ENCODE measurements around the gene MYL6B.

Gene MYL6B

DNA sequence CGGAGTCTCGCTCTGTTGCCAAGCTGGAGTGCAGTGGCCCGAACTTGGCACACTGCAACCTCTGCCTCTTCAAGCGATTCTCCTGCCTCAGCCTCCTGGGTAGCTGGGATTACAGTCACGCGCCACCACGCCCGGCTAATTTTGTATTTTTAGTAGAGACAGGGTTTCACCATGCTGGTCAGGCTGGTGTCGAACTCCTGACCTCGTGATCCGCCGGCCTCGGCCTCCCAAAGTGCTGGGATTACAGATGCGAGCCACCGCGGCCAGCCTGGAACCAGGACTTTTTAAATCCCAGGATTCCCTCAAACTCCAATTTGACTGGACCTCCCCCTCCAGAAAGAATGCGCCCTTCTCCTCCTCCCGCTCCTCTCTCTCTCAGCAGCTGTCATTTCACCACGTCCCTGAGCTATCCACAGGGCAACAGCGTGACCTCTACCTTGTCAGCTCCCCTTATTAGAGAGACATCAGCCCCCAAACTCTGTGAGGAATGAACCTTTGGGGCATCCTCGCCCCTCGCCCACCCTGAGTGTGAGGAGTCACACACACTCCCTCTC, 22.4 kb upstream of the MYL6B start:
- peak overlapping the region; percentile 88 for H3K27ac ChIP-seq
- TF ChIP-seq, protein P1, sequence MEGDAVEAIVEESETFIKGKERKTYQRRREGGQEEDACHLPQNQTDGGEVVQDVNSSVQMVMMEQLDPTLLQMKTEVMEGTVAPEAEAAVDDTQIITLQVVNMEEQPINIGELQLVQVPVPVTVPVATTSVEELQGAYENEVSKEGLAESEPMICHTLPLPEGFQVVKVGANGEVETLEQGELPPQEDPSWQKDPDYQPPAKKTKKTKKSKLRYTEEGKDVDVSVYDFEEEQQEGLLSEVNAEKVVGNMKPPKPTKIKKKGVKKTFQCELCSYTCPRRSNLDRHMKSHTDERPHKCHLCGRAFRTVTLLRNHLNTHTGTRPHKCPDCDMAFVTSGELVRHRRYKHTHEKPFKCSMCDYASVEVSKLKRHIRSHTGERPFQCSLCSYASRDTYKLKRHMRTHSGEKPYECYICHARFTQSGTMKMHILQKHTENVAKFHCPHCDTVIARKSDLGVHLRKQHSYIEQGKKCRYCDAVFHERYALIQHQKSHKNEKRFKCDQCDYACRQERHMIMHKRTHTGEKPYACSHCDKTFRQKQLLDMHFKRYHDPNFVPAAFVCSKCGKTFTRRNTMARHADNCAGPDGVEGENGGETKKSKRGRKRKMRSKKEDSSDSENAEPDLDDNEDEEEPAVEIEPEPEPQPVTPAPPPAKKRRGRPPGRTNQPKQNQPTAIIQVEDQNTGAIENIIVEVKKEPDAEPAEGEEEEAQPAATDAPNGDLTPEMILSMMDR (IDR thresholded peaks at IDR 0.05) = no peak
- TF ChIP-seq ZFX (IDR thresholded peaks at IDR 0.05; ENCODE audit: borderline replicate concordance) = no peak

DNA sequence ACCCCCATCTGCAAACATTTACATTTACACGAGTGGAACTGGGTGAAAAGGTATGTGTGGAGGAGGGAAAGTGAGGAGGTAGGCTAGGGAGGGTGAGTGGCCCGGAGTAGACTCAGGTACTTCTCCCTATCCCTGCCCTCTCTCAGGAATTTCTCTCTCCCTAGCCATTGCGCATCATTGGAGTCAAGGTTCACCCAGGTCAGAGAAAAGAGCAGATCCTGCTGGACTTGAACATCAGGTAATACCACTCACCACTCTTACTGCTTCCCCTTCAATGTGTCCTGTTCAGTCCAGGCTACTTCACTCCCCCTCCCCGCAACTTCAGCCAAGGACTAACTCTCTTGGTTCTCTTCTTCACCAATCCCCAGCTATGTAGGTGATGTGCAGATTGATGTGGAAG, 21.5 kb upstream of the MYL6B start:
- TF ChIP-seq, protein P1 (IDR thresholded peaks at IDR 0.05) = no peak
- TF ChIP-seq ZFX (IDR thresholded peaks at IDR 0.05; ENCODE audit: borderline replicate concordance) = no peak
- peak overlapping the region; percentile 88 for H3K27ac ChIP-seq

DNA sequence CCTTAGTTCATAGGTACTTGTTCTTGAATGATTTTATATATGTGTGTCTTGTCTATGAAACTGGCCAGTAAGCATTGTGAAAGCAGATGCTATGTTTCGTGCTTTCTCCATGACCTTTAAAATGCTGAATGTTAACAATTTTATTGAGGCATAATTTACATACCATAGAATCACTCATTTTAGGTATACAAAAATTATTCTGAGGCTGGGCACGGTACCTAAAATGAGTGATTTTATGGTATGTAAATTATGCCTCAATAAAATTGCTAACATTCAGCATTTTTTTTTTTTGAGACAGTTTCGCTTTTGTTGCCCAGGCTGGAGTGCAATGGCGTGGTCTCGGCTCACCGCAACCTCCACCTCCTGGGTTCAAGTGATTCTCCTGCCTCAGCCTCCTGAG, 17.5 kb upstream of the MYL6B start:
- no peak for TF ChIP-seq ZFX (IDR thresholded peaks at IDR 0.05; ENCODE audit: borderline replicate concordance)
- TF ChIP-seq, protein P1 (IDR thresholded peaks at IDR 0.05) = no peak
- no peak overlapping the region for H3K27ac ChIP-seq

DNA sequence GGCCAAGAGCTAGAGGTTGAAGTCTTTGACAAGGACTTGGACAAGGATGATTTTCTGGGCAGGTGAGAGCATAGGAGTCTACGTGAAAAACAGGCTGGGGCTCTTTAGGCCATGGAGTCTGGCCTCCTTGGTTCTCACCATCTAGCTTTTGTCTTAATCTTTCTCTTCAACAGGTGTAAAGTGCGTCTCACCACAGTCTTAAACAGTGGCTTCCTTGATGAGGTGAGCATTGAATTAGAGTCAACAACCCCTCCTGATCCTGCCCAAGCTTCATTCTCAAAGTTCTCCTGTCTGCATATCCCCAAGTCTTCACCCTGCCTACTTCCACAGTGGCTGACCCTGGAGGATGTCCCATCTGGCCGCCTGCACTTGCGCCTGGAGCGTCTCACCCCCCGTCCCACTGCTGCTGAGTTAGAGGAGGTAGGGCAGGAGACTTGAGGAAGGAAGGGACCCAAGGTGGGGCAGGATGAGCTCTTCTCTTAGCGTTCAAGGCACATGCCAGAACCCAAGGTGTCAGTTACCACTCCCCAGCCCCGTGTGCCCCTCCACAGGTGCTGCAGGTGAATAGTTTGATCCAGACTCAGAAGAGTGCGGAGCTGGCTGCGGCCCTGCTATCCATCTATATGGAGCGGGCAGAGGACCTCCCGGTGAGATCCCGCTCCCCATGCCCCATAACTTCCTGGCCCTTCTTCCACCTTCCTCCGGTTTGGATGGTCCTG, 14.4 kb upstream of the MYL6B start:
- H3K27ac ChIP-seq = no peak overlapping the region
- no peak for TF ChIP-seq ZFX (IDR thresholded peaks at IDR 0.05; ENCODE audit: borderline replicate concordance)

DNA sequence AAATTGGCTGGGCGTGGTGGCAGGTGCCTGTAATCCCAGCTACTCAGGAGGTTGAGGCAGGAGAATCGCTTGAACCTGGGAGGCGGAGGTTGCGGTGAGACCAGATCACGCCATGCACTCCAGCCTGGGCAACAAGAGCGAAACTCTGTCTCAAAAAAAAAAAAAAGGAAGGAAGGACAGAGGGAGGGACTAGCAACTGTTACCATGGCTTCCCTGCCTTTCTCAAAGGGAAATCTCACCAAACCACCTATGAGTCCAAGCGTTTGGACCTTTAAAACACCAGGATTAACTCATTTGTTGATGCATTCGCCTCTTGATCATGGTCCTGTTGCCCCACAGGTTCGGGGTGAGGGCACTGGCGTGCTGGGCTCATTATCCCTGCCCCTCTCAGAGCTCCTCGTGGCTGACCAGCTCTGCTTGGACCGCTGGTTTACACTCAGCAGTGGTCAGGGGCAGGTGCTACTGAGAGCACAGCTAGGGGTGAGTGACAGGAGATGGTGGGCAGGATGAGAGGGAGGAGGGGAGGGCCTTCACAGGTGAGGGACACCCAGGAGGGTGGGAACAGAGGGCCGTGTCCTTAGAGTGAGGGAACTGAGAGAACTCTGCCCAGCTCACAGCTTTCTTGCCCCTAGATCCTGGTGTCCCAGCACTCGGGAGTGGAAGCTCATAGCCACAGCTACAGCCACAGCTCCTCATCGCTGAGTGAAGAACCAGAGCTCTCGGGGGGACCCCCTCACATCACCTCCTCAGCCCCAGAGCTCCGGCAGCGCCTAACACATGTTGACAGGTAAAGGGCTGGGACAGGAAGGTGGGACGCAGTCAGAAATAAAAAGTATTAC, 10.2 kb upstream of the MYL6B start:
- peak overlapping the region; percentile 14 for H3K27ac ChIP-seq
- no peak for TF ChIP-seq ZFX (IDR thresholded peaks at IDR 0.05; ENCODE audit: borderline replicate concordance)
- TF ChIP-seq, protein P1 (IDR thresholded peaks at IDR 0.05) = no peak

DNA sequence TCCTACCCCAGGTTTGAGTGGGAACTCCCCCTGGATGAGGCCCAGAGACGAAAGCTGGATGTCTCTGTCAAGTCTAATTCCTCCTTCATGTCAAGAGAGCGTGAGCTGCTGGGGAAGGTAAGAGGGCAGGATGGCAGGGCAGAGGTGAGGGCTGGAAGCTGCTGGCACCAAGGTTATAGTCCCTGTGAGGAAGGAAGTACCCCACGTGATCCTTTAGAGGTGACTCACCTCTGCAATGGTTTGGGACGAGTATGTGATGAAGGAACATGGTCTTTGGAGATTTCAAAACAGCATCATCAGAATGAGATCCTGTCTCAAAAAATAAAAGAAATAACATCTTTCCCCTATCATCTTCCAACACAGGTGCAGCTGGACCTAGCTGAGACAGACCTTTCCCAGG, 9.2 kb upstream of the MYL6B start:
- TF ChIP-seq, protein P1 (IDR thresholded peaks at IDR 0.05) = no peak
- no peak for TF ChIP-seq ZFX (IDR thresholded peaks at IDR 0.05; ENCODE audit: borderline replicate concordance)
- H3K27ac ChIP-seq = peak overlapping the region; percentile 14; the same call in 1 of the 2 replicates

DNA sequence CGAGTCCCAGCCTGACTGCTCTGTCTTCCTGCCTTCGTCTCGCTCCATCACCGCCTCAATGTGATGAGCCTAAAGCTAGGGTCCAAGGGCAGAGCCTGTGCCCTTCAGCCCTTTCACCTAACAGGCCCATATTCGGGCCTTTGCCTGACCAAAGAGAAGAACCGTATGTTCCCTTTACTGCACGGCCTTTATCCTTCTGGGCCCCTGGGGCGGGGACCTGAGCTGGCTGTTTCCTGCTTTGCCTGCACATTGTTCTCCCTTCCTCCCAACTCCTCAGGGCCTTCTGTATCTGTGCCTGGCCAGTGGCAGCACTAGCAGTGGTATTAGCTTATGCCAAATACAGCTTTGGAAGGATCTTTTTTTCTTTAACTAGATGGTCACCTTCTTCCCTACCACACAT, 8.5 kb upstream of the MYL6B start:
- no peak for TF ChIP-seq ZFX (IDR thresholded peaks at IDR 0.05; ENCODE audit: borderline replicate concordance)
- TF ChIP-seq, protein P1 (IDR thresholded peaks at IDR 0.05) = no peak
- peak overlapping the region; percentile 24; the same call in 1 of the 2 replicates for H3K27ac ChIP-seq

All from 22Rv1 (cell line).